Naive thymus-derived CD4-positive, alpha-beta T cell (primary cell): ENCODE data around the gene IL1RL2. TPM values are rescaled to one million over a fixed set of nuclear protein-coding genes. Genes with fewer than 3 reads are reported as not detected.

ENCODE experiments used
- ATAC-seq: fragments of 150-1000 bp; cut with Tn5 transposase; 2 replicates; pipeline ENCODE4 v1.10.0; 2021; ENCODE audit warnings: mild to moderate bottlenecking, moderate library complexity
- CTCF ChIA-PET: fragments of 350-600 bp; sonication (Branson Sonifier 250); formaldehyde crosslinking; loops from one replicate; lab custom pipeline; 2021; ENCODE audit warnings: antibody characterized with exemption; lab: Charles Lee
- POLR2A ChIA-PET: fragments of 350-600 bp; sonication (Branson Sonifier 250); formaldehyde crosslinking; loops from one replicate; lab custom pipeline; 2021; ENCODE audit warnings: antibody characterized with exemption, inconsistent platforms; lab: Charles Lee
- DNase-seq, 9 donors: peaks; one replicate each; pipeline versions ENCODE4 v3.0.0 to v3.0.0-alpha.2; 2020 to 2022; ENCODE audit warnings: mixed read lengths in 1 of 9
- H3K27ac ChIP-seq: one replicate; pipeline ENCODE4 v1.7.0; 2013; ENCODE audit warnings: mild to moderate bottlenecking, low read depth, low read length, moderate library complexity
- H3K27me3 ChIP-seq, 2 donors: one replicate each; pipeline ENCODE4 v1.7.0; 2013; ENCODE audit warnings: low read length in 2 of 2, mild to moderate bottlenecking in 2 of 2, moderate library complexity in 2 of 2; ENCODE audit not compliant: control insufficient read depth in 2 of 2, insufficient read depth in 2 of 2
- H3K36me3 ChIP-seq, 3 experiments: 1 replicate in 2 of 3; 2 replicates in 1 of 3; pipeline ENCODE4 v1.7.0; 2013; ENCODE audit warnings: low read length in 3 of 3, mild to moderate bottlenecking in 3 of 3, moderate library complexity in 1 of 3; ENCODE audit not compliant: insufficient read depth in 3 of 3, control insufficient read depth in 2 of 3
- H3K4me1 ChIP-seq, 2 donors: one replicate each; pipeline ENCODE4 v1.7.0; 2013; ENCODE audit warnings: low read length in 2 of 2, mild to moderate bottlenecking in 2 of 2, moderate library complexity in 1 of 2; ENCODE audit not compliant: control insufficient read depth in 2 of 2, insufficient read depth in 2 of 2
- H3K4me3 ChIP-seq: 2 replicates; pipeline ENCODE4 v1.7.0; 2013; ENCODE audit warnings: mild to moderate bottlenecking, low read length
- H3K9me3 ChIP-seq, 3 experiments: 1 replicate in 2 of 3; 2 replicates in 1 of 3; pipeline ENCODE4 v1.7.0; 2013; ENCODE audit warnings: low read length in 3 of 3; ENCODE audit not compliant: control insufficient read depth in 2 of 3
- H3K27ac Mint-ChIP-seq, 9 donors: one replicate each; pipeline ENCODE4 v1.8.0; 2020 to 2022; ENCODE audit warnings: mixed read lengths in 9 of 9, mild to moderate bottlenecking in 8 of 9, moderate library complexity in 5 of 9, inconsistent platforms in 2 of 9
- H3K27me3 Mint-ChIP-seq, 5 donors: one replicate each; pipeline ENCODE4 v1.8.0; 2021 to 2022; ENCODE audit warnings: mixed read lengths in 5 of 5, mild to moderate bottlenecking in 1 of 5
- H3K36me3 Mint-ChIP-seq, 5 donors: one replicate each; pipeline ENCODE4 v1.8.0; 2020 to 2022; ENCODE audit warnings: mixed read lengths in 5 of 5, mild to moderate bottlenecking in 3 of 5, inconsistent platforms in 1 of 5
- H3K4me1 Mint-ChIP-seq, 7 donors: one replicate each; pipeline ENCODE4 v1.8.0; 2020 to 2022; ENCODE audit warnings: mixed read lengths in 7 of 7, mild to moderate bottlenecking in 3 of 7, inconsistent platforms in 1 of 7
- H3K4me3 Mint-ChIP-seq, 10 donors: one replicate each; pipeline ENCODE4 v1.8.0; 2020 to 2022; ENCODE audit warnings: mild to moderate bottlenecking in 10 of 10, mixed read lengths in 10 of 10, moderate library complexity in 6 of 10, inconsistent platforms in 2 of 10
- H3K9me3 Mint-ChIP-seq, 11 donors: one replicate each; pipeline ENCODE4 v1.8.0; 2020 to 2022; ENCODE audit warnings: mixed read lengths in 11 of 11, mild to moderate bottlenecking in 4 of 11, inconsistent platforms in 1 of 11, moderate library complexity in 1 of 11
- intact Hi-C, 2 donors: fragments of 100-400 bp; cut with micrococcal nuclease; formaldehyde crosslinking; loops; one replicate each; pipeline ENCODE4 v1.15.1; 2023
- polyA plus RNA-seq, 2 donors: library from polyadenylated mRNA; unstranded; fragments of 300-500 nt; fragmentation: Illumina TruSeq; gene quantifications; one replicate each; pipeline ENCODE4 v1.2.3, GENCODE V29; 2021
- total RNA-seq, 6 experiments: library from RNA in 5 of 6; stranded (reverse) in 5 of 6; gene quantifications; 1 replicate in 5 of 6; 2 replicates in 1 of 6; pipeline ENCODE4 v1.2.3 and lab custom pipeline; 2021 to 2026

The IL1RL2 gene
- total and polyA plus RNA-seq, 7 experiments from 2014 or later, result 0.15 to 0.21 TPM; not detected in 5

DNA sequence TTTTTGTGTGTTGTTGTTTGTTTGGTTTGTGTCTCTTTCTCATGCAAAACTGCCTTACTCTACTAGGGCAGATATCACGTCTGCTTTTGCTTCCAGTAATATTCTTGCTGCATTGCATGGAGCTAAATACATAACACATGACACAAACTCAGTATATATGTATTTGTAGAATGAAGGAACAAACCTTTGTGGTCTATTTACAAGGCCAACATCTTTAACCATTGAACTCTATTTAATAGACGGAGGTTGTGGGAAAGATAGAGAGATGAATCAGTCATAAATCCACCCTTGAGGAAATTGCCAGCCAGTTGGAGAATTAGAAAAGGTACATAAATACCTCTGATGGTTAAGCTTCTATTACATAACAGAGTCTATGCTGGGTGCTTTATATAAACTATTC, 98.5 kb downstream of the IL1RL2 start:
- POLR2A ChIA-PET, result no interaction called here
- Mint-ChIP-seq H3K4me1 (peaks cover 0 to 14% (median 0%) of the 10 kb centered on the region in 7 donors), H3K4me3 (no peak overlapping the region), H3K27ac (no peak overlapping the region), H3K36me3 (peaks cover 0 to 6% (median 0%) of the 10 kb centered on the region in 5 donors), H3K27me3 (peaks cover 0 to 4% (median 2%) of the 10 kb centered on the region in 5 donors), H3K9me3 (peaks cover 0 to 2% (median 0%) of the 10 kb centered on the region in 11 donors)
- no peak overlapping the region for H3K4me3 ChIP-seq
- H3K27ac ChIP-seq, result no peak overlapping the region
- DNase-seq (no peak), ATAC-seq (no peak)
- H3K27me3 ChIP-seq, result no peaks in the 10 kb centered on the region
- H3K4me1 ChIP-seq, result no peaks in the 10 kb centered on the region
- no peaks in the 10 kb centered on the region for H3K9me3 ChIP-seq
- CTCF ChIA-PET, result no interaction called here
- intact Hi-C loops, result no loop called here
- no peaks in the 10 kb centered on the region for H3K36me3 ChIP-seq

DNA sequence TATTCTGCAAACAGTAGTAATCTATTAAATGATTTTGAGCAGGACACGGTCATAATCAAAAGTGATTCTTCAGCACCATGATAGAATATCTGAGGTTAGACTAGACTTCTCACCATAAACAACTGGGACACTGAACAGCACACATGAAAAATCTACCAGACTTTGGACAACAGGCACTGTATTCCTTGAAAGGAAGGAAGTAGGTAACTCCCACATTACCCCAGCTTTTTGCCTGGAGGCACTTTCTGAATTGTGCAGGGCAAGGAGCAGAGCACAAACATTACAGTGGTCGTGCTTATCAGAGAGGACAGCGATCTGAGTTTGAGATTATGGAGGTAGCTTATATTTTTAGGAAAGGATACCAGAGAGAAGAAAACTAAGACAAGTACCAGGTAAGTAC, 99.2 kb downstream of the IL1RL2 start:
- H3K27ac Mint-ChIP-seq, result no peak overlapping the region
- H3K9me3 ChIP-seq, result no peaks in the 10 kb centered on the region
- POLR2A ChIA-PET, result interaction anchor here (0.6 kb wide), 2 partner anchors 8 to 13 kb away, joined by 3 to 5 read pairs; no protein-coding TSS in a partner anchor

GRCh38 chr2:102289129-102289528, 102.3 kb downstream of the IL1RL2 start:
- Histone ChIP-seq H3K27me3 (no peaks in the 10 kb centered on the region), H3K4me3 (no peak overlapping the region), H3K4me1 (no peaks in the 10 kb centered on the region), H3K36me3 (no peaks in the 10 kb centered on the region), H3K27ac (no peak overlapping the region), H3K9me3 (no peaks in the 10 kb centered on the region)
- H3K36me3 Mint-ChIP-seq, result peaks cover 0 to 6% (median 0%) of the 10 kb centered on the region in 5 donors
- peaks cover 0 to 2% (median 0%) of the 10 kb centered on the region in 11 donors for H3K9me3 Mint-ChIP-seq
- H3K4me3 Mint-ChIP-seq, result no peak overlapping the region
- H3K27ac Mint-ChIP-seq, result no peak overlapping the region
- intact Hi-C loops, result no loop called here
- CTCF ChIA-PET, result no interaction called here
- POLR2A ChIA-PET, result no interaction called here
- H3K4me1 Mint-ChIP-seq, result peaks cover 0 to 32% (median 4%) of the 10 kb centered on the region in 7 donors
- ATAC-seq (no peak), DNase-seq (no peak)
- H3K27me3 Mint-ChIP-seq, result peaks cover 0 to 17% (median 2%) of the 10 kb centered on the region in 5 donors

More for the DNA sequence above, 99.2 kb downstream of the IL1RL2 start:
- Histone ChIP-seq H3K36me3 (no peaks in the 10 kb centered on the region), H3K27ac (no peak overlapping the region), H3K4me3 (no peak overlapping the region), H3K27me3 (no peaks in the 10 kb centered on the region), H3K4me1 (no peaks in the 10 kb centered on the region)
- Mint-ChIP-seq H3K4me1 (peaks cover 0 to 16% (median 0%) of the 10 kb centered on the region in 7 donors), H3K4me3 (no peak overlapping the region), H3K9me3 (peaks cover 0 to 2% (median 0%) of the 10 kb centered on the region in 11 donors), H3K27me3 (peaks cover 0 to 7% (median 2%) of the 10 kb centered on the region in 5 donors), H3K36me3 (peaks cover 0 to 6% (median 0%) of the 10 kb centered on the region in 5 donors)
- intact Hi-C loops, result no loop called here
- DNase-seq, result no peak
- ATAC-seq, result no peak
- CTCF ChIA-PET, result no interaction called here

Other genes starting within 250 kb of the IL1RL2 start
- 1 to 10 TPM in 2 of 5 experiments, under 1 TPM in 1, not detected in 2; 0.40 to 2.7 (median 1.3) TPM for gene IL1R2, start 195.1 kb upstream of the IL1RL2 start, total RNA-seq
- gene IL1R2, start 195.1 kb upstream of the IL1RL2 start, polyA plus RNA-seq, result not detected
- 1 to 10 TPM in 1 of 5 experiments, under 1 TPM in 4; 0.17 to 1.5 (median 0.54) TPM for gene IL1R1, start 44.3 kb upstream of the IL1RL2 start, total RNA-seq
- not detected for gene IL1R1, start 44.3 kb upstream of the IL1RL2 start, polyA plus RNA-seq
- 1 to 10 TPM in 2 of 5 experiments, under 1 TPM in 1, not detected in 2; 0.48 to 7.9 (median 4.9) TPM for gene IL1RL1, start 124.5 kb downstream of the IL1RL2 start, total RNA-seq
- gene IL1RL1, start 124.5 kb downstream of the IL1RL2 start, polyA plus RNA-seq, result not detected
- gene IL18R1, start 168.8 kb downstream of the IL1RL2 start, total RNA-seq, result 10 to 100 TPM in 1 of 5 experiments, 1 to 10 TPM in 4; 2.1 to 52.8 (median 5.3) TPM
- gene IL18R1, start 168.8 kb downstream of the IL1RL2 start, polyA plus RNA-seq, result 1 to 10 TPM in 1 of 2 donors, under 1 TPM in 1; 0.77 to 2.0 TPM
- gene IL18RAP, start 236.1 kb downstream of the IL1RL2 start, total RNA-seq, result 10 to 100 TPM in 2 of 5 experiments, 1 to 10 TPM in 1, under 1 TPM in 1, not detected in 1; 0.30 to 17.1 (median 7.5) TPM
- gene IL18RAP, start 236.1 kb downstream of the IL1RL2 start, polyA plus RNA-seq, result not detected